A673 (cell line): ENCODE results near the gene CPNE5. TPM values are rescaled to one million over a fixed set of nuclear protein-coding genes. Genes with fewer than 3 reads are reported as not detected.

Source experiments
- BruUV-seq: library from RNA; stranded (reverse); fragments of 400-500 nt; replicated peaks from 2 replicates; lab custom pipeline; 2021; lab: Mats Ljungman, UMichigan
- CTCF ChIA-PET: fragments of 300-600 bp; sonication (Branson Sonifier 250); formaldehyde crosslinking; loops from one replicate; lab custom pipeline; 2022; ENCODE audit warnings: antibody characterized with exemption; lab: Charles Lee
- POLR2A ChIA-PET: fragments of 300-600 bp; sonication (Branson Sonifier 250); formaldehyde crosslinking; loops from one replicate; lab custom pipeline; 2022; ENCODE audit warnings: antibody characterized with exemption; ENCODE audit not compliant: low non-redundant PET; lab: Charles Lee
- DNase-seq: peaks from one replicate; pipeline ENCODE4 v3.0.0-alpha.2; 2015; ENCODE audit warnings: low spot score
- H3K27ac ChIP-seq: fragments of 200-600 bp; sonication (generic); 2 replicates; pipeline ENCODE4 v1.5.1; 2016; ENCODE audit warnings: mixed run types, low read depth, mild to moderate bottlenecking, mixed read lengths, antibody characterized with exemption, low read length; ENCODE audit not compliant: poor library complexity, severe bottlenecking
- H3K27me3 ChIP-seq: fragments of 200-600 bp; sonication (generic); replicated peaks from 2 replicates; pipeline ENCODE4 v1.6.1; 2017; ENCODE audit warnings: mixed run types, low read depth, mild to moderate bottlenecking, mixed read lengths, antibody characterized with exemption, low read length; ENCODE audit not compliant: insufficient read depth, poor library complexity
- H3K36me3 ChIP-seq: fragments of 200-600 bp; sonication (generic); 2 replicates; pipeline ENCODE4 v1.6.1; 2016; ENCODE audit warnings: mixed run types, mild to moderate bottlenecking, mixed read lengths, antibody characterized with exemption, low read length; ENCODE audit not compliant: insufficient read depth, poor library complexity, severe bottlenecking
- H3K4me1 ChIP-seq: fragments of 200-600 bp; sonication (generic); 2 replicates; pipeline ENCODE4 v1.6.1; 2017; ENCODE audit warnings: mixed run types, mild to moderate bottlenecking, mixed read lengths, antibody characterized with exemption, low read length; ENCODE audit not compliant: insufficient read depth, poor library complexity, severe bottlenecking
- H3K4me3 ChIP-seq: fragments of 200-600 bp; sonication (generic); 2 replicates; pipeline ENCODE4 v1.5.1; 2016; ENCODE audit warnings: low read depth, mixed run types, mild to moderate bottlenecking, mixed read lengths, low read length; ENCODE audit not compliant: poor library complexity, severe bottlenecking
- H3K9me3 ChIP-seq: fragments of 200-600 bp; sonication (generic); 2 replicates; pipeline ENCODE4 v1.6.1; 2016; ENCODE audit warnings: mixed run types, low read depth, mild to moderate bottlenecking, mixed read lengths, antibody characterized with exemption, low read length; ENCODE audit not compliant: poor library complexity, severe bottlenecking
- CTCF ChIP-seq: fragments of 300-800, 200-600 bp; sonication (generic); conservative IDR thresholded peaks from 2 replicates; pipeline ENCODE4 v1.5.1; 2017; ENCODE audit warnings: low read depth, mild to moderate bottlenecking, antibody characterized with exemption, low read length, moderate library complexity, mixed read lengths
- EZH2 ChIP-seq: fragments of 200-600 bp; sonication (generic); IDR thresholded peaks from 2 replicates; pipeline ENCODE4 v1.6.1; 2017; ENCODE audit warnings: borderline replicate concordance, low read depth, mild to moderate bottlenecking, mixed read lengths, antibody characterized with exemption, low read length; ENCODE audit not compliant: poor library complexity, severe bottlenecking
- intact Hi-C: fragments of 100-400 bp; cut with micrococcal nuclease; formaldehyde crosslinking; loops from one replicate; pipeline ENCODE4 v1.10.0; 2022; ENCODE audit not compliant: unreplicated experiment
- total RNA-seq: library from RNA; stranded (reverse); gene quantifications from 2 replicates; pipeline ENCODE4 v1.2.3, GENCODE V29; 2021

Gene CPNE5
- total RNA-seq, 1 experiment from 2014 or later = 0.13 TPM

GRCh38 chr6:36822506-36823269, 16.6 kb downstream of the CPNE5 start:
- no peaks in the 10 kb centered on the region for H3K9me3 ChIP-seq
- intact Hi-C loops = no loop called here
- H3K4me3 ChIP-seq = no peak overlapping the region
- no peaks in the 10 kb centered on the region for H3K36me3 ChIP-seq
- POLR2A ChIA-PET = no interaction called here
- no peaks in the 10 kb centered on the region for H3K27me3 ChIP-seq
- no peak overlapping the region for H3K27ac ChIP-seq
- no peak for TF ChIP-seq EZH2
- TF ChIP-seq CTCF = no peak
- CTCF ChIA-PET = no interaction called here
- no peaks in the 10 kb centered on the region for H3K4me1 ChIP-seq
- BruUV-seq = no TSS peak
- DNase-seq = no peak

GRCh38 chr6:36821581-36822335, 17.5 kb downstream of the CPNE5 start:
- ChIA-PET CTCF (no interaction called here), POLR2A (no interaction called here)
- no peak for DNase-seq
- intact Hi-C loops = no loop called here
- BruUV-seq = no TSS peak
- Histone ChIP-seq H3K4me1 (no peaks in the 10 kb centered on the region), H3K4me3 (no peak overlapping the region), H3K36me3 (no peaks in the 10 kb centered on the region), H3K27me3 (no peaks in the 10 kb centered on the region), H3K9me3 (no peaks in the 10 kb centered on the region), H3K27ac (no peak overlapping the region)
- TF ChIP-seq EZH2 = no peak
- TF ChIP-seq CTCF = no peak

GRCh38 chr6:36820700-36821580, 18.3 kb downstream of the CPNE5 start:
- no peaks in the 10 kb centered on the region for H3K27me3 ChIP-seq
- CTCF ChIA-PET = no interaction called here
- no peak overlapping the region for H3K27ac ChIP-seq
- no peaks in the 10 kb centered on the region for H3K4me1 ChIP-seq
- no peaks in the 10 kb centered on the region for H3K9me3 ChIP-seq
- no peak for TF ChIP-seq CTCF
- no peak for TF ChIP-seq EZH2
- intact Hi-C loops = no loop called here
- no peaks in the 10 kb centered on the region for H3K36me3 ChIP-seq
- BruUV-seq = no TSS peak
- POLR2A ChIA-PET = no interaction called here
- H3K4me3 ChIP-seq = no peak overlapping the region
- no peak for DNase-seq
